H1 (cell line): ENCODE results near the gene CAMK2B. TPM values are rescaled to one million over a fixed set of nuclear protein-coding genes. Genes with fewer than 3 reads are reported as not detected.
A peak's percentile ranks its signal among the peaks of the same experiment; 100 is the strongest.

ENCODE experiments used
- CTCF ChIA-PET: fragments of 300-600 bp; sonication (Branson Sonifier 250); formaldehyde crosslinking; loops from one replicate; lab custom pipeline; 2021; ENCODE audit not compliant: partially characterized antibody; lab: Charles Lee
- POLR2A ChIA-PET: fragments of 300-600 bp; sonication (Branson Sonifier 250); formaldehyde crosslinking; loops from one replicate; lab custom pipeline; 2021; ENCODE audit warnings: inconsistent platforms; ENCODE audit not compliant: partially characterized antibody; lab: Charles Lee
- DNase-seq, 2 experiments: peaks; one replicate each; pipeline versions ENCODE4 v3.0.0 to v3.0.0-alpha.2; 2010 to 2022; ENCODE audit warnings: low spot score in 2 of 2, low read depth in 1 of 2, mixed read lengths in 1 of 2
- FAIRE-seq: peaks from 2 replicates; lab custom pipeline; 2011; peaks lifted over from hg19 to GRCh38; lab: Jason Lieb, UNC
- H2AFZ ChIP-seq: 2 replicates; pipeline ENCODE4 v1.8.1; 2012; ENCODE audit warnings: low read length, inconsistent platforms
- H2AK5ac ChIP-seq: 2 replicates; pipeline ENCODE4 v1.6.1; 2013; ENCODE audit warnings: low read depth, low read length
- H2BK120ac ChIP-seq: replicated peaks from 2 replicates; pipeline ENCODE3; 2013; ENCODE audit warnings: low read depth, low read length, inconsistent platforms
- H2BK12ac ChIP-seq: 2 replicates; pipeline ENCODE4 v1.6.1; 2013; ENCODE audit warnings: low read depth, low read length
- H2BK15ac ChIP-seq: 2 replicates; pipeline ENCODE4 v1.6.1; 2013; ENCODE audit warnings: low read length
- H2BK20ac ChIP-seq: 2 replicates; pipeline ENCODE4 v1.6.1; 2013; ENCODE audit warnings: low read length
- H2BK5ac ChIP-seq: 2 replicates; pipeline ENCODE4 v1.6.1; 2013; ENCODE audit warnings: low read depth, low read length
- H3K14ac ChIP-seq: 2 replicates; pipeline ENCODE4 v1.6.1; 2013; ENCODE audit warnings: inconsistent platforms; ENCODE audit not compliant: insufficient read length
- H3K18ac ChIP-seq: 2 replicates; pipeline ENCODE4 v1.6.1; 2013; ENCODE audit warnings: low read length; ENCODE audit errors: extremely low read depth
- H3K23ac ChIP-seq: 2 replicates; pipeline ENCODE4 v1.6.1; 2013; ENCODE audit warnings: inconsistent platforms; ENCODE audit not compliant: insufficient read length
- H3K23me2 ChIP-seq: 2 replicates; pipeline ENCODE4 v1.6.1; 2013; ENCODE audit warnings: low read depth, low read length
- H3K27ac ChIP-seq: 2 replicates; pipeline ENCODE4 v1.6.1; 2011; ENCODE audit warnings: low read depth, low read length, inconsistent platforms
- H3K27me3 ChIP-seq, 4 experiments: replicated peaks in 1 of 4; 1 replicate in 1 of 4; 2 replicates in 3 of 4; pipeline versions ENCODE4 v1.6.1 to v1.8.1; 2011 to 2013; ENCODE audit warnings: low read length in 3 of 4, mild to moderate bottlenecking in 3 of 4, inconsistent platforms in 2 of 4, mixed read lengths in 2 of 4, moderate library complexity in 1 of 4; ENCODE audit not compliant: control insufficient read depth in 3 of 4, insufficient read depth in 3 of 4; ENCODE audit errors: extremely low read depth in 1 of 4
- H3K36me3 ChIP-seq, 4 experiments: 2 replicates each; pipeline versions ENCODE4 v1.6.1 to v1.8.1; 2011 to 2013; ENCODE audit warnings: mild to moderate bottlenecking in 4 of 4, low read length in 3 of 4, moderate library complexity in 2 of 4, control low read depth in 1 of 4, inconsistent platforms in 1 of 4; ENCODE audit not compliant: insufficient read depth in 4 of 4, control insufficient read depth in 2 of 4
- H3K4ac ChIP-seq: replicated peaks from 2 replicates; pipeline ENCODE3; 2013; ENCODE audit warnings: low read length, low read depth, mixed read lengths, inconsistent platforms; ENCODE audit not compliant: insufficient read length
- H3K4me1 ChIP-seq, 4 experiments: replicated peaks in 1 of 4; 1 replicate in 1 of 4; 2 replicates in 3 of 4; pipeline versions ENCODE4 v1.6.1 to v1.8.1; 2011 to 2013; ENCODE audit warnings: low read length in 3 of 4, inconsistent platforms in 2 of 4, mixed read lengths in 1 of 4; ENCODE audit not compliant: insufficient read depth in 4 of 4, control insufficient read depth in 3 of 4
- H3K4me2 ChIP-seq, 2 experiments: 2 replicates each; pipeline versions ENCODE4 v1.6.1 to v1.8.1; 2011 to 2013; ENCODE audit warnings: low read depth in 2 of 2, low read length in 2 of 2, control low read depth in 1 of 2, inconsistent platforms in 1 of 2, mild to moderate bottlenecking in 1 of 2; ENCODE audit not compliant: insufficient read depth in 1 of 2
- H3K4me3 ChIP-seq, 4 experiments: fragments of 200-600, 300-600 bp in 1 of 4; sonication (generic), shearing (Covaris generic), sonication (Bioruptor Twin) in 1 of 4; 2 replicates each; pipeline versions ENCODE4 v1.5.1 to v1.8.1; 2011 to 2016; ENCODE audit warnings: low read length in 4 of 4, low read depth in 3 of 4, control low read depth in 2 of 4, inconsistent platforms in 2 of 4, mild to moderate bottlenecking in 2 of 4, mixed read lengths in 1 of 4, moderate library complexity in 1 of 4; ENCODE audit not compliant: insufficient read depth in 2 of 4; ENCODE audit errors: extremely low read depth in 1 of 4
- H3K56ac ChIP-seq: replicated peaks from 2 replicates; pipeline ENCODE3; 2013; ENCODE audit warnings: low read depth, mild to moderate bottlenecking, mixed read lengths, low read length, inconsistent platforms; ENCODE audit not compliant: insufficient read length
- H3K79me1 ChIP-seq: 2 replicates; pipeline ENCODE4 v1.6.1; 2013; ENCODE audit warnings: low read depth, low read length, control low read depth
- H3K79me2 ChIP-seq, 2 experiments: 2 replicates each; pipeline versions ENCODE4 v1.6.1 to v1.8.1; 2012 to 2013; ENCODE audit warnings: low read length in 2 of 2, mild to moderate bottlenecking in 2 of 2, inconsistent platforms in 1 of 2; ENCODE audit not compliant: insufficient read depth in 2 of 2, control insufficient read depth in 1 of 2
- H3K9ac ChIP-seq, 4 experiments: replicated peaks in 1 of 4; 1 replicate in 1 of 4; 2 replicates in 3 of 4; pipeline versions ENCODE4 v1.6.1 to v1.8.1; 2011 to 2013; ENCODE audit warnings: low read depth in 3 of 4, low read length in 3 of 4, control low read depth in 2 of 4, mild to moderate bottlenecking in 2 of 4, moderate library complexity in 2 of 4, inconsistent platforms in 1 of 4; ENCODE audit errors: extremely low read depth in 1 of 4
- H3K9me3 ChIP-seq, 2 experiments: 2 replicates each; pipeline versions ENCODE4 v1.6.1 to v1.8.1; 2012 to 2013; ENCODE audit warnings: mild to moderate bottlenecking in 2 of 2, moderate library complexity in 2 of 2, control low read depth in 1 of 2, inconsistent platforms in 1 of 2, low read depth in 1 of 2, low read length in 1 of 2, mixed read lengths in 1 of 2; ENCODE audit not compliant: insufficient read depth in 2 of 2
- H4K20me1 ChIP-seq, 2 experiments: replicated peaks in 1 of 2; 2 replicates each; pipeline versions ENCODE3 to v1.8.1; 2011 to 2013; ENCODE audit warnings: inconsistent platforms in 2 of 2, low read length in 2 of 2, mild to moderate bottlenecking in 1 of 2; ENCODE audit not compliant: insufficient read depth in 2 of 2, control insufficient read depth in 1 of 2
- H4K5ac ChIP-seq: 2 replicates; pipeline ENCODE4 v1.6.1; 2013; ENCODE audit warnings: low read length, low read depth, mixed read lengths, inconsistent platforms; ENCODE audit not compliant: insufficient read length
- H4K8ac ChIP-seq: 2 replicates; pipeline ENCODE4 v1.8.0; 2013; ENCODE audit warnings: mild to moderate bottlenecking, moderate library complexity, low read length, inconsistent platforms; ENCODE audit not compliant: insufficient read depth; ENCODE audit errors: extremely low read depth
- H4K91ac ChIP-seq: replicated peaks from 2 replicates; pipeline ENCODE3; 2013; ENCODE audit warnings: low read length, mixed read lengths, inconsistent platforms; ENCODE audit not compliant: insufficient read length
- CREB1 ChIP-seq: IDR thresholded peaks from 2 replicates; pipeline ENCODE4 v1.6.1; 2012; ENCODE audit warnings: inconsistent platforms
- HDAC6 ChIP-seq: IDR thresholded peaks from one replicate; pipeline ENCODE4 v1.7.1; 2012; ENCODE audit warnings: low read depth, mild to moderate bottlenecking, inconsistent platforms, low read length, moderate library complexity
- KDM1A ChIP-seq: fragments of 200-600, 300-600 bp; sonication (generic); IDR thresholded peaks from 2 replicates; pipeline ENCODE4 v1.7.1; 2016; ENCODE audit warnings: mild to moderate bottlenecking, low read length, borderline replicate concordance
- MAX ChIP-seq: IDR thresholded peaks from 2 replicates; pipeline ENCODE4 v1.6.1; 2012; ENCODE audit warnings: inconsistent platforms
- WGBS, 2 experiments: shearing (Covaris generic) in 1 of 2; methylation state at CpG; one replicate each; pipeline versions ENCODE4 v1.1.6 to v1.1.7; 2013 to 2015; ENCODE audit warnings: low lambda C conversion rate in 2 of 2, mixed read lengths in 2 of 2, inconsistent platforms in 1 of 2, low coverage in 1 of 2, missing lambda C conversion rate in 1 of 2; ENCODE audit not compliant: insufficient replicate concordance in 2 of 2, insufficient coverage in 1 of 2, insufficient read length in 1 of 2; ENCODE audit errors: extremely low coverage in 1 of 2, missing lambda C conversion rate in 1 of 2; 5-methylcytosine and 5-hydroxymethylcytosine counted together
- polyA plus RNA-seq, 7 experiments: library from polyadenylated mRNA; depleted of rRNA in 3 of 7; stranded (reverse) in 5 of 7; unstranded in 2 of 7; fragments of >200 nt in 5 of 7; fragments of 200-250 nt in 2 of 7; gene quantifications; 1 replicate in 5 of 7; 2 replicates in 1 of 7; 4 replicates in 1 of 7; pipeline versions ENCODE4 v1.2.1 to v1.2.3, GENCODE V29; 2011 to 2013; ENCODE audit warnings: missing spikeins in 2 of 7, mixed read lengths in 2 of 7
- total RNA-seq: library from RNA; stranded (reverse); fragmentation: NEBNext Ultra II Directional; extraction: Animal tissue kit (Norgen Biotek cat#: 25700); gene quantifications from 2 replicates; pipeline ENCODE4 v1.2.1, GENCODE V29; 2021

The CAMK2B gene
- total and polyA plus RNA-seq, 2 of the 8 experiments (the other 6 are each of a cell fraction or from before 2014, with no cell fraction given): 0.05 to 0.15 TPM

GRCh38 chr7:44329888-44330287 lies 4.5 kb upstream of the CAMK2B start:
- Histone ChIP-seq H3K14ac (no peak overlapping the region), H4K8ac (no peak overlapping the region), H2BK20ac (no peak overlapping the region), H2BK12ac (no peak overlapping the region), H3K56ac (no peak overlapping the region), H3K9me3 (no peaks in the 10 kb centered on the region), H3K23ac (no peak overlapping the region), H3K23me2 (peaks cover 3% of the 10 kb centered on the region; the same call in 1 of the 2 replicates), H2BK5ac (no peak overlapping the region), H3K4me1 (peaks cover 0 to 10% (median 3%) of the 10 kb centered on the region in 4 experiments; a peak in 6 of 7 replicates), H2AFZ (no peak overlapping the region), H4K20me1 (no peaks in the 10 kb centered on the region), H3K36me3 (no peaks in the 10 kb centered on the region; a peak in 1 of 8 replicates), H3K27ac (no peak overlapping the region), H2AK5ac (no peak overlapping the region), H3K27me3 (peaks cover 22 to 31% (median 26%) of the 10 kb centered on the region in 4 experiments), H2BK15ac (no peak overlapping the region), H3K4me3 (no peak overlapping the region), H3K4ac (no peak overlapping the region), H3K4me2 (no peak overlapping the region), H4K5ac (no peak overlapping the region), H3K79me2 (no peaks in the 10 kb centered on the region), H4K91ac (no peak overlapping the region), H3K9ac (no peak overlapping the region), H3K18ac (no peak overlapping the region), H2BK120ac (no peak overlapping the region), H3K79me1 (no peaks in the 10 kb centered on the region)
- FAIRE-seq (no peak), DNase-seq (peak in 1 of 2 experiments; percentile 35)
- ChIA-PET CTCF (interaction anchor here (1.4 to 2.6 kb wide), 2 partner anchors 15 to 18 kb away, joined by 4 to 19 read pairs; no protein-coding TSS in a partner anchor), POLR2A (interaction anchor here (0.6 kb wide), 1 partner anchor 474 kb away, joined by 3 read pairs; no protein-coding TSS in a partner anchor)
- 77% methylated on average over 3 of the region's 3 CpGs; no CpG with 5 or more reads in 1 of the 2 experiments for WGBS, 2 experiments
- TF ChIP-seq CREB1: no peak
- TF ChIP-seq MAX: no peak
- TF ChIP-seq HDAC6: no peak
- no peak for TF ChIP-seq KDM1A
